NCI-H460 (cell line): ENCODE data around the gene SETD3. TPM values are rescaled to one million over a fixed set of nuclear protein-coding genes. Genes with fewer than 3 reads are reported as not detected.

ENCODE experiments used
- DNase-seq: peaks from one replicate; pipeline ENCODE4 v3.0.0-alpha.2; 2016; ENCODE audit warnings: low read depth; ENCODE audit errors: extremely low read depth
- total RNA-seq: library from RNA; depleted of rRNA; stranded (reverse); fragments of >200 nt; shearing (Covaris generic); gene quantifications from 2 replicates; pipeline ENCODE4 v1.2.3, GENCODE V29; 2014

The SETD3 gene
- total RNA-seq, 1 experiment from 2014 or later = 60.5 TPM

DNA sequence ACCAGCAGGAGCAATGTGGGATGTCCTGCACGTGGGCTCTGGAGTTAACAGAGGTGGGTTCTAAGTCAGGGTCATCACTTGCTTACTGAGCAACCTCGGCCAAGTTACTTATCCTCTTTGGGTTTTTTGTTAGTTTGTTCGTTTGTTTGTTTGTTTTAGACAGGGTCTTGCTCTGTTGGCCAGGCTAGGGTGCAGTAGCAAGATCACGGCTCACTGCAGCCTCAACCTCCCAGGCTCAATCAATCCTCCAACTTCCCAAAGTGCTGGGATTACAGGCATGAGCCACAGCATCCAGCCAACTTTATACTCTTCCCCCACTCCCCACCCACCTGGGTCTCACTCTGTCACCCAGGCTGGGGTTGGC, 78.4 kb downstream of the SETD3 start:
- DNase-seq = no peak

DNA sequence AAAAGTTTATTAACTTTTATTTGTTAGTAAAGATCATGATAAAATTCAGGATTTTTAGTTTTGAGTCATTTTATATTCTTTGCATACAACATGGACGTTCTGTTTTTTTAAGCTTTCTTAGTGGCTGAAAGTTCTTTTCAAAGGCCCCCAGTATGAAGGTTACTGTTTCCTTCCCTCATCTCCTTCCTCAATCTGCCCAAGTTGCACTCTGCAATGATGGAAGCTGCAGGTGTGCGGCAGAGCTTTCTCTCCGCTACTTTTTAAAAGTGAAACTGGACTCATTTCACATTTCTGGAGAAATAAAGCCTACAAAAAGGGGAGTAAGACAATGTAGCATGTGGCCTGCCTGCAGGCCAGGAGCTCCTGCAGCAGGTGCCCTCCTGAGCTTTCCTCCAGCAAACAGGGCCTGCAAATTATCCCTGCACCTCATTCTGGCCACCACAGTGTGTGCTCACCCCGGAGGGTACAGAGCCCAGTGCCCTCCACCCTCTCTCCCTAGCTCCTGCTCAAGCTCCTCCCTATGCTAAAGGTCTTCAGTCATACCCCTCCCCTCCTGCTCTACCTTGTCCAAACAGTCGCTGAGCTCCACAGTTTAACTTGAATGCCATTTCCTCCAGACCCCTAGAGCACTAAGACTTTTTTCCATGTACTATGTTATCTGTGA, 78.9 kb downstream of the SETD3 start:
- no peak for DNase-seq

- DNase-seq = no peak
These were observed 79.4 kb downstream of the SETD3 start for GRCh38 chr14:99401211-99401610.

GRCh38 chr14:99397698-99398097, 83.0 kb downstream of the SETD3 start:
- DNase-seq = no peak

- no peak for DNase-seq
These were observed 84.6 kb downstream of the SETD3 start for GRCh38 chr14:99395909-99396530.

- DNase-seq = no peak
These were observed 86.0 kb downstream of the SETD3 start for GRCh38 chr14:99394602-99395156.

- DNase-seq = peak; percentile 44
These were observed 87.5 kb downstream of the SETD3 start for GRCh38 chr14:99393059-99393655.

- DNase-seq = no peak
These were observed 89.0 kb downstream of the SETD3 start for GRCh38 chr14:99391671-99392070.

DNA sequence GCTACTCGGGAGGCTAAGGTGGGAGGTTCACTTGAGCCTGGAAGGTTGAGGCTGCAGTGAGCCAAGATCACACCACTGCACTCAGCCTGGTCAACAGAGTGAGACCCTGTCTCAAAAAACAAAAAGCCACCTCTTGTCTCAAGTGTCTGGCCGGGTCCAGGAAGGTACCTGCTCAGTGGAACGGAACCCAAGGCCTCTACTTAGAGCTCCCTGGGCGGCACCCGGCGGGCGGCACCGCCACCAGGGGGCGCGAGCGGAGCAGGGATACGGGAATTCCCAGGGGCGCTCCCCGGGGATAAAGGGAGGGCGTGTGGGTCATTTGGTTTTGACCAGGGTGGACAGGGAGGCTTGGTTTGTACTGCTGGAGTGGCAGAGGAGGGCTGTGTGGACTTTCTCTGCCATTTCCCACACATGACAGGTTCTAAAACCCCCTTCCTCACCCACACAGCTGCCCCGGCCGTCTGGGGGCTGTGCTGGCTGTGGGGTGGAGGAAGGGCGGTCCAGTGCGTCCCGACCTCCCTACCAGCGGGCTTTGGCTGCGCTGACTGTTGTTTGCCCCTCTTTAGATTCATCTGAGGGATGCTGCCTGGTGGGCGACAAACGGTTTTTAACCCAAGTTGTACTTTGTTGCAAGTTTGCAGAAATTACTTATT, 91.4 kb downstream of the SETD3 start:
- peak; percentile 14 for DNase-seq

DNA sequence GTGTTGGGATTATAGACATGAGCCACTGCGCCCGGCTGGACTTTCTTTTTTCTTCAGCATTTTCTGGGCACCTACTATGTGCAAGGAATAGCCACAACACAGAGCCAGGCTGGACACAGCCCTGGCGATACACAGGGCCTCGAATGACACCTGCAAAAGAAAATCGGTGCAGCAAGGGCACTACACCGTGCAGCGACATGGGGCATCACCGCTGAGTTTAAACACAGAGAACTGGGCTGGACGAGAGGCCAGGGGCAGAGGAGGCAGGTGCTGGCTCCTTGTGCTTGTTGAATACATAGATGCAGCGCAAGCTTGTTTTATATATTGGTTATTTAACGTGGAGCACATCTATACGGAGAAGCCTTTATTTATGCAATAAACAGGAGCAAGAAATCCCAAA, 92.4 kb downstream of the SETD3 start:
- DNase-seq = no peak

DNA sequence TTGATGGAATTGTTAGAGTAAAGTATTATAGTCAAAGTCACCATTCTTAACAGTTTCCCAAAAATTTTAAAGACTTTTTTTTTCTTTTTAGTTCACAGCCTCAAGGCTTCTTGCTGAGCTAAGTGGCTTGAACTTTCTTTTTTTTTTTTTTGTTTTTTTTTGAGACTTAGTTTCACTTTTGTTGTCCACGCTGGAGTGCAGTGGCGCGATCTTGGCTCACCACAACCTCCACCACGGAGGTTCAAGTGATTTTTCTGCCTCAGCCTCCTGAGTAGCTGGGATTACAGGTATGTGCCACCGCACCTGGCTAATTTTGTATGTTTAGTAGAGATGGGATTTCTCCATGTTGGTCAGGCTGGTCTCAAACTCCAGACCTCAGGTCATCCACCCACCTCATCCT, 92.8 kb downstream of the SETD3 start:
- DNase-seq = no peak

DNA sequence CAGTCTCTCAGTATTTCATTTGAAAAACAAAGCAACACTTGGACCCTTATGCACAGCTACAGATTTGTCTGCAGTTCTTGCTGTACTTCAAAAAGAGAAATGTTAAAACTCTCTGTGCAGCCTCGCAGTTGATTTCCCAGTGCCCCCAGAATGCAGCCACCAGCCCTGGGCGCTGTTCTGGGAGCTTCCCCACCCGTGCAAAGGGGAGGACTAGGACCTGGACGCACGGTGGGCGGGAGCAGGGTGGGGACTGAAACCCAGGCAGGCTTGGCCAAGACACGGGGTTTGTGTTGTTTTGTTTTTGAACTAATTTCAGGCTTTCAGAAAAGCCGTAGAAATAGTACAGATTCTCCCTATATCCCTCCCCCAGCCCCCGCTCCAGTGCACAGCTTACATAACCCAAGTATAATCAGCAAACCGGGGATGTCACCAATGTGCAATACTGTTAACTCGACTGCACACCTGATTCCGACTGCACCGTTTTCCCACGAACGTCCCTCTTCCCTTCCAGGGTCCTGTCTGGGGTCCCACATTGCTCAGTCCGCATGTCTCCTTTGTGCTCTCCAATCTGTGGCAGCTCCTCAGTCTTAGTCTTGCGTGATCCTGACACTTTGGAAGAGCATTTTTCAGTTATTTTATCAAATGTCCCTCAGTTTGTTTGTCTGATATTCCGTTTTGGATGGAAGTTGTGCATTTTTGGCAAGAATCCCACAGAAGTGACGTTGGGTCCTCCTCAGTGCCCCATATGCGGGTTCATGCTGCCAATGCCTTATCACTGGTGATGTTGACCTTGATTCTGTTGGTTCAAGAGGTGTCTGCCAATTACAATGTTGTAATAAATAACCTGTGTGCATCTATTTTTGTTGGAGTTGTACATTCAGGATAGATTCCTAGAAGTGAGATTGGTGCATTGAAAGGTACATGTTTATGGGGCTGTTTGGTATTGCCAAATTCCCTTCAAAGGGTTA, 95.9 kb downstream of the SETD3 start:
- no peak for DNase-seq

DNA sequence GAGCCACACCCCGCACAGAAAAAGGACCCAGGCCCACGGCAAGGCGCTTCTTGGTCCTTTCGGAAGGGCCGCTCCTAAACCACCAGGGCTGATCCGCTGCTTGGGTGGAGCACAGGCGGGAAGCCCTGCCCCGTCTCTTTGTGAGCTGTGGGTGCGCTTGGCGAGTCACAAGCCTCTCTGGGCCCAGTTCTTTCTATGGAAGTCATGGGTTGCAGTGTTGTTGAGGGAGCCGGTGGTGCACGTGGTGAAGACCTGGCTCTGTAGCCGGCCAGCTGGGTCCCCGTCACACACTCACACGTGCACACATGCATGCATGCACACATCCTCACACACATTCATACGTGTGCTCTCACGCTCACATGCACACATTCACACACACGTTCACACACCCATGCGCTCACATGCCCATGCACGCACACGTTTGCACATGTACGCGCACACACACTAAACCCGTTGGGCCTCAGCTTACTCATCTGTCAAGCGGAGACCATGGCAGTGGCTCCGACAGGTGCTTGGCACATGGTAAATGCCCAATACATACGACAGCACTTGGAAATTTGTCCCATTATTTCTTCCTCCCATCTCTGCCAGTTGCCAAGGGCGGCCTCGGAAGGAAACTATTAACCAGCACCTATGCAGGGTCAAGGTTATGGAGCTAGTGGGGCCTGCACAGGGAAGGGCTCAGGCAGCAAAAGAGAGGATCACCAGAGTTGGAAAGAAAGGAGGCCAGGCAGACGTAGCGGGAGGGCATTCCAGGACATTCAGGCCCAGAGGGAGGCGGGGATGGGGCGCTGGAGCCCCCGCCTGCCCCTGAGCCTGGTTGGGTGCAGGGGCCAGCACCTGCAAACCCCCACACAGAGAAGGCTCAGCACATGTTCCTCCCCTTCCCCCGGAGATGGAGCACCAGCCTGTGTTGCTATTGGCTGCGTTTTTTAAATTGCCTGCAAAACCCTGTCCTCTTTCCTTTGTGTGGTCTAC, 96.9 kb downstream of the SETD3 start:
- no peak for DNase-seq

GRCh38 chr14:99382781-99383471, 97.7 kb downstream of the SETD3 start:
- DNase-seq = peak; percentile 12

DNA sequence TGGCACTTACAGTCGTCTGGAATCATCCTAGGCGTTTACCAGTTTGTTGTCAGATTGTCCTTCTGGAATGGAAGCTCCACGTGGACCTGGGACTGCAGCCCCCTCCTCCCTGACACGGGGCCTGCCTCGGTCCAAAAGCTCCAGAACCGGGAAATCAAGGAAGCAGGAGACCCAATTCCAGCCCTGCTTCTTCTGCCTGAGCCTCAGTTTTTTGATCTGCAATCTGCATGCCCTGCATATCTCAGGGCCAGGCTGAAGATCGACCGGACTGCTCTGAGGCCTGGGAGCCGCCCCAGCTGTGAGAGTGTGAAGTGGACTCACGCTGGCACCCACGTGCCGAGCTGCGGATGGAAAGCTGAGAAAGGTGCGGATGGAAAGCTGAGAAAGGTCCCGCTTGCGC, 98.6 kb downstream of the SETD3 start:
- DNase-seq = no peak

DNA sequence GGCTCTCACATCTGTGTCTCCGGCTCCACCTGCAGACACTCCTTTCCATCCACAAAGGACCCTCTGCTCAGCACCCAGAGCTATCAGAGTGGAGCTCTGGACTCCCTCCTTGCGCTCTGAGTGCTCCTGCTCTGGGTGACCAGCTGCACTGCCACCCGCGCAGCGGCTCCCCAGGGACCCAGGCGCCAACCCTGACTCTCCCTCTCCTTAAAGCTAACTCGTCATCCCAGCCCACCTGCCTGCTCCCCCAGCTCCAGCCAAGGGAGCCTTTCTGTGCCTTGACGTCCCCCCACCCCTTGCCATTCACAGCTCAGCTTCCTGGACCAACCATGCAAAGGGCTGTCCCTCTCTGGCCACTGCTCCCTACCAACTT, 99.0 kb downstream of the SETD3 start:
- DNase-seq = no peak

GRCh38 chr14:99380991-99381687, 99.5 kb downstream of the SETD3 start:
- DNase-seq = no peak

GRCh38 chr14:99380402-99380801, 100.3 kb downstream of the SETD3 start:
- no peak for DNase-seq
